GM21381 (cell line): Measurements from ENCODE around the gene ASMT.
"Not testable (repeated sequence)": the region's sequence is repeated elsewhere in the genome, so short reads cannot be mapped to it uniquely, and the experiment has no call there.

Experiments
- ATAC-seq: cut with Tn5 transposase; IDR thresholded peaks from one replicate; pipeline ENCODE4 v1.9.1; 2021; ENCODE audit warnings: mild to moderate bottlenecking, moderate library complexity; ENCODE audit not compliant: unreplicated experiment

ASMT gene, protein sequence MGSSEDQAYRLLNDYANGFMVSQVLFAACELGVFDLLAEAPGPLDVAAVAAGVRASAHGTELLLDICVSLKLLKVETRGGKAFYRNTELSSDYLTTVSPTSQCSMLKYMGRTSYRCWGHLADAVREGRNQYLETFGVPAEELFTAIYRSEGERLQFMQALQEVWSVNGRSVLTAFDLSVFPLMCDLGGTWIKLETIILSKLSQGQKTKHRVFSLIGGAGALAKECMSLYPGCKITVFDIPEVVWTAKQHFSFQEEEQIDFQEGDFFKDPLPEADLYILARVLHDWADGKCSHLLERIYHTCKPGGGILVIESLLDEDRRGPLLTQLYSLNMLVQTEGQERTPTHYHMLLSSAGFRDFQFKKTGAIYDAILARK

DNA sequence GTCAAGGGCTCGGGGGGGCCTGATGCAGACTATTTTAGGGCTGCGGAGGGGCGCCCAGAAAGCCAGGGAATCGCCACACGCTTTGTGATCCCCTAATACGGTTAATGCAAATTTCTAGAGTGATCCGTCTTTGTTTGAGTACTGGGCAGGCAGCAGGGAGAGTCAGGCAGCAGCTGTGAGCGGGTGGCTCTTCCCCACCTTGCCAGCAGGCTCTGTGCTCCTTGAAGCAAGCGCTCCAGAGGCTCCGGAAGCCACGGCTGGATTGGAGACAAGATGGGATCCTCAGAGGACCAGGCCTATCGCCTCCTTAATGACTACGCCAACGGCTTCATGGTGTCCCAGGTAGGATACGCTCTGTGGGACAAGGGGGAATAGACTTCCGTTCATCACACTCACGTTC, at the start of gene ASMT:
Gene ASMT (plus strand): TSS at position 133 of the 400 bp plus-strand sequence. CDS start 141 bp downstream, at position 274.
- ATAC-seq: no peak

DNA sequence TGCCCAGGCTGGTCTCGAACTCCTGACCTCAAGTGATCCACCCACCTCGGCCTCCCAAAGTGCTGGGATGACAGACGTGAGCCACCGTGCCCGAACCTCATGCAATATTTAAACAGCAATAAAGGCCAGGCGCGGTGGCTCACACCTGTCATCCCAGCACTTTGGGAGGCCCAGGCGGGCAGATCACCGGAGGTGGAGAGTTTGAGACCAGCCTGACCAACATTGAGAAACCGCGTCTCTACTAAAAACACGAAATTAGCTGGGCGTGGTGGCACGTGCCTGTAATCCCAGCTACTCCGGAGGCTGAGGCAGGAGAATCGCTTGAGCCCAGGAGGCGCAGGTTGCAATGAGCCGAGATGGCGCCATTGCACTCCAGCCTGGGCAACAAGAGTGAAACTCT, 40.7 kb upstream of the ASMT start:
- not testable (repeated sequence) for ATAC-seq

DNA sequence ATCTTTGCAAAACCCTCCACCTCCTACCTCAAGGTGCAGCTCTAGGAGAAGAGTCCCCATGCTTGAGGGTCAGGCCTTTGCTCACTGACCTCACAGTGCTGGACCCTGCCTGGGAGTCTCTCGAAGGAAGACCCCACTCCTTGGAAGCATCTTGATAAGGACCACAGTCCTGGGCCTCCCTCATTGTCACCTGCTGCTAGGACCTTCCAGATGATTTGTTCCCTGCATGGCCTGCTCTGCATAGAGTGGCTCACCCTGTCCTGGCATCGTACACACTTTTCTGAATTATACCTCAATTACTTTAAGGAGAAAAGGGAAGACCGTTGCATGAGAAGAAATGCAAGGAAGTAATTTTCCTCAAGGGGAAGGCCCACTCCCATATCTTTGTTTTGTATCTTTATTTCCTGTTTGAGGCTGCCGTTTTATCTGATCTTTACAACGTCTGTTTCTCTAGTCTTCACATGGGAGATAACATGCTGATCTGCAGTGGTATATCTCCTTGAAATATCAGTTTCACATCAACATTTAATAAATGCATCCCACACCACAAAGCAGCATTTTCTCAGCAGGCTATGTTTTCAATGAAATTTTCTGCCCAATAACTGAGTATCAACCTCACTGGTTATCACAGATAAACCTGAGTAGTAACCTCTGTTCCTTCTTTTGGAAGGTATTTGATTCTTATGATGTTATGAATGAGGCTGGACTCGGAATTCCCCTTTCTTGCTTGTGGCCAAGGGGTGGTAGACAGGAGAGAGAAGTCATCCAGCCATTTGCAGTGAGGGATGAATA, 38.5 kb upstream of the ASMT start:
- no peak for ATAC-seq

DNA sequence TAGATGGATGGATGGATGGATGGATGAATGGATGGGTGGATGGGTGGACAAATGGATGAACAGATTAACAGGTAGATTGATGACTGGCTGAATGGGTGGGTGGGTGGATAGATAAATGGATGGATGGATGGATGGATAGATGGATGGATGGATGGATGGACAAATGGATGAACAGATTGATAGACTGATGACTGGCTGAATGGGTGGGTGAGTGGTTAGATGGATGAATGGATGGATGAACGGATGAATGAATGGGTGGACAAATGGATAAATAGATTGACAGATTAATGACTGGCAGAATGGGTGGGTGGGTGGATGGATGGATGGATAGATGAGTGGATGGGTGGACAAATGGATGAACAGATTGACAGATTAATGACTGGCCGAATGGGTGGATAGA, 37.0 kb upstream of the ASMT start:
- ATAC-seq: no peak

DNA sequence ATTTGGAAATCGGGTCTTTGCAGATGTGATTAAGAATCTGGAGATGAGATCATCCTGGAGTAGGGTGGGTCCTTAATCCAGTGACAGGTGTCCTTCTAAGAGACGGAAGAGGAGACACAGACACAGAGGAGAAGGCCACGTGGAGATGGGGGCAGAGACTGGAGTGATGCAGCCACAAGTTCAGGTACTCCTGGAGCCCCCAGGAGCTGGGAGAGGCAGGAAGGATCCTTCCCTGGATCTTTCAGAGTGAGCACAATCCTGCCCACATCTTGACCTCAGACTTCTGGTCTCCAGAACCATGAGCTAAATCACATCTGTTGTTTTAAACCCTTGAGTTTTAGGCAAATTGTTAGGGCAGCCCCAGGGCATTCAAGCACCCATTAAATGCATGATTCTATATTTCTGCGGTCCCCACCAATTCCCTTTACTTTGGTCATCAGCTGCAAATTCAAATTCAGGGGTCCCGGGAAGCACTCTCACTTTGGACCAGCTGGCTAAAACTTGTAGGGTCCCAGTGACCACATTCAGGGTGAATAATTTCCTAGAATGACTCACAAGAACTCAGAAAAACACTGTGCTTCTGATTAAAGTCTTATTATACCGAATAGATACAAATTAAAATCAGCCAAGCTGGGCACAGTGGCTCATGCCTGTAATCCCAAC, 36.2 kb upstream of the ASMT start:
- ATAC-seq: no peak

DNA sequence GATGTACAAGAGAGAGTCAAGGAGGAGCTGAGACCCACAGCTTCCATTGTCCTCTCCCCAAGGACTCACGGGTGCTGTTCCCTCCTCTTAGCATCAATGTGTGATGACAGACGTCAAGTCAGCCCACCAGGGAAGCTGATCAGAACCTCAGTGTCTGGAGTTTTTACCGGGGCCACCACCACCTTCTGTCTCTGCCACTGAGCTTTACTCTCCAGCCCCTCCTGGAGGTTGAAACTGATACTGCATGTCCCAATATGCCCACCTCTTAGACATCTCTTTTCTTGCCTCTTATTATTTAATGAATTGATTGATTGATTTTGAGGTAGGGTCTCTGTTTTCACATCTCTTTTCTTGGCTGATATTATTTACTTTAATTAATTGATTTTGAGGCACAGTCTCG, 33.7 kb upstream of the ASMT start:
- ATAC-seq: no peak

DNA sequence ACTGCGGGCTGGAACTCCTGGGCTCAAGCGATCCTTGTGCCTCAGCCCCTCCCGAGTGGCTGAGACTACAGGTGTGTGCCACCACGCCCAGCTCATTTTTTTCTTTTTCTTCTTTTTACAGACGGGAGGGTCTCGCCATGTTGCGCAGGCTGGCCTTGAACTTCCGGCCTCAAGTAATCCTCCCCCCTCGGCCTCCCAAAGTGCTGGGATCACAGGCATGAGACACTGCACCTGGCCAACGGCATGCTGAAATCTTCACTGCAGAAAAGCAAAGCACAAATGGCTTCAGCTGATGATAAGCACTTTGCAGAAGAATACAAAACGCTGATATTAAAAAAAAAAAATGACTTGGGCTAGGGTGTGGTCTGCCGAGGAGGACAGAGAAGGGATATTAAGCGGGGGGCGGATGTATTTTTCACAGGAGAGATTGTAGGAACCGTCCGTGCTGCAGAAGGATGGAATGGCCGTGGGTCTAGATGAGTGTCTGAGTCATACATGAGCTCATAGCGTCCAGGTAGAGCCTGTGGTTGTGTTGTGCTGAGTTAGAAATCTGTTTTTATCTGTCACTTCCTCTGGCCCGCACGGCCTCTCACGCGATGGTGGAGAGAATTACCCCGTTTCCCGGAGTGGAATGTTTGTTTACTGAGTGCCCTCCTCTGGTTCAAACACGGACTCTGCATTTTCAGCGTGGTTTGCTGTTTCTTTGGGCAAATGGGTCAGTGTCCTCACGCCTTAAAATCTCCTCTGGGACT, 32.0 kb upstream of the ASMT start:
- peak; percentile 82 for ATAC-seq

DNA sequence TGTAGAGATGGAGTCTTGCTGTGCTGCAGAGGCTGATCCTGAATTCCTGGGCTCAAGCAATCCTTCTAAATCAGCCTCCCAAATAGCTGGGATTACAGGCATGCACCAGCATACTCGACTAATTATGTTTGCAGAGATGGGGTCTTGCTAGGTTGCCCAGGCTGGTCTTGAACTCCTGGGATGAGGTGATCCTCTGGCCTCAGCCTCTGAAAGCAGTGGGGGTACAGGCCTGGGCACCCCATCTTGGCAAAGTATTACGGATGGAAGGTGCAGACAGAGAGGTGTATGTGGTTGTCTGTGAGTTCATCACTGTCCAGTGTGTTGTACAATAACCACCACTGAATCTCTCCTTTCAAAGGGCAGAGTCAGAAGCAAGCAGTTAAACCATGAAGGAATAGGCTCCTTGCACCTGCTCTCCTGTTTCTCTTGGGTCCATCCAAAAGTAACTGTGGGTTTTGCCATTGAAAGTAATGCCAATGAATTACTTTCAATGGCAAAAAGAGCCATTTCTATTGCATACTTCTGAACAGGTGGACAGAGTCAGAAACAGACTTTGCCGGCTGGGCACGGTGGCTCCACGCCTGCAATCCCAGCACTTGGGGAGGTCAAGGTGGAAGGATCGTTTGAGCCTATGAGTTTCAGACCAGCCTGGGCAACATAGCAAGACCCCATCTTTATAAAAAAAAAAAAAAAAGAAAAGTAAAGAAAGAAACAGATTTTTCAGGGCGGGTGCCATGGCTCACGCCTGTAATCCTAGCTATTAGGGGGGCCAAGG, 30.4 kb upstream of the ASMT start:
- ATAC-seq: no peak

DNA sequence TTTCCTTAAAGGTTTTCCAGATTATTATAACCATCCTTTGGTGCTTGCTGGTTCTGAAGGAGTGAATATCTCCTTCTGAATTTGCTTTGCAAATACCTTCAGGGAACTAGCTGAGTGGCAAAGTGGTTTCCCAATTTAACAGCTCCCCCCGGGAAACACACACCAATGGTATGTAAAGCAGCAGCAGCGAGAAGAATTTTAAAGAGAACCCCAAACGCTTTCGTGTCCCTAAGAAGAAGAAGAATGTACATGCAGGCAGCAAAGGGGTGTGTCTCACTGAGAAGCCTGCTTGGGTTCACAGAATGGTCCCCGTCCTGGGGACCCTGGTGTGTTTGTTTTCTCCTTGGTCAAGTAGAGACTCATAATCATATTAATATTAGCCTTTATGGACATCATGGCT, 27.7 kb upstream of the ASMT start:
- ATAC-seq: no peak

DNA sequence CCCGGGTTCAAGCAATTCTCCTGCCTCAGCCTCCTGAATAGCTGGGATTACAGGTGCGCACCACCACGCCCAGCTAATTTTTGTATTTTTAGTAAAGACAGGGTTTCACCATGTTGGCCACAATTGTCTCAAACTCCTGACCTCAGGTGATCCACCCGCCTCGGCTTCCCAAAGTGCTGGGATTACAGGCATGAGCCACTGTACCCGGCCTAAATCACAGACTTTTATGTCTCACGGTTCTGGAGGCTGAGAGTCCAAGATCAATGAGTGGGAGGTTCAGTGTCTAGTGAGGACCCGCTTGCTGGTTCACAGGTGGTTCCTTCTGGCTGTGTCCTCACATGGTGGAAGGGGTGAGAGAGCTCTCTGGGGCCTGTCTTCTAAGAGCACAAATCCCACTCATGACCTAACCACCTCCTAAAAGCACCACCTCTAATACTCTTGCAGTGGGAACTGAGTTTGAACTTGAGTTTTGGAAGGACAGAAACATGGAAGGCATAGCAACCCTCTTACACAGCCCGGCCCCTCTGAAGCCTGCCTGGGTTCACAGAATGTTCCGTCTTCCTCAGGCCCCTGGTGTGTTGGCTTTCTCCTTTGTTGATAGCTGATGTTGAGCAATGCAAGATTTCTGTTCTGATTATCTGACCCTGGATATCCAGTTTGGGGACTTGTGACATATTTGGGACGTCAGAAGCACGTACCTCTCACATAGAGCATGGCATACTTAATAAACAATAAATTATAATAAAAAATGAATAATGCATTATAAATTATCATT, 25.3 kb upstream of the ASMT start:
- no peak for ATAC-seq

DNA sequence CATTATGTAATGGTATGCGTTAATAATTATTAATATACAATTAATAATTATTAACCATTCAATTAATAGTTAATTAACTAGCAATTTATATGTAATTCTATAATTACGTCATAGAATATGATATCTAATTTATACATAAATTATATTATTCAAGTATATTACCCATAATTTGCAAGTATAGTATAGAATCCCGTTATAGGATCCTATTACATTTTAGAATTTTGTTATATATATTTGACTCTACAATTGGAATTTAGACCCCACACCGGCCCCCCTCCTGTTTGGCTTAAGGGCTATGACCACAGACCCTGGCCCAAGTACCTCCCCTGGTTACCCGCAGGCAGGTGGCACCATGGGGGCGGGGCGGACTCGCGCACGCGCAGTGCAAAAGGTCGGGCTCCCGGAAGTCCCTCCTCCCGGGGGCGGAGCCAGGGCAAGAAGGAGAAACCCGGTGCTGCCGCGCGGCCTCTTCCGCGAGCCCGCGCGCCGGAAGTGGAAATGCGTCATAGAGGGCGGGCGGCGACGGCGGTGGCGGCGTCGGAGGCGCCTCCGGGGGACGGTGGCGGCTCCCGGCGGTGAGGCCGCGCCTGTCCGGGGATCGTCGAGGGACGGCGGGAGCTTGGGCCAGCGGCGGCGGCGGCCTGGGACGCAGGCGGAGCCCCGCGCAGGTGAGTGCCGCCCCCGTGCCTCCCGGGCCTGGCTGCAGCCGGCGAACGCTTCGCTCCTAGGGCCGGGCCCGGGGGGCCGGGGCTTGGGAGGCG, 23.6 kb upstream of the ASMT start, which contains the start of gene AKAP17A:
Gene AKAP17A (plus strand): TSS at position 503 of the 761 bp plus-strand sequence. CDS start 1,859 bp downstream, outside the sequence.
- peak; percentile 80 for ATAC-seq

DNA sequence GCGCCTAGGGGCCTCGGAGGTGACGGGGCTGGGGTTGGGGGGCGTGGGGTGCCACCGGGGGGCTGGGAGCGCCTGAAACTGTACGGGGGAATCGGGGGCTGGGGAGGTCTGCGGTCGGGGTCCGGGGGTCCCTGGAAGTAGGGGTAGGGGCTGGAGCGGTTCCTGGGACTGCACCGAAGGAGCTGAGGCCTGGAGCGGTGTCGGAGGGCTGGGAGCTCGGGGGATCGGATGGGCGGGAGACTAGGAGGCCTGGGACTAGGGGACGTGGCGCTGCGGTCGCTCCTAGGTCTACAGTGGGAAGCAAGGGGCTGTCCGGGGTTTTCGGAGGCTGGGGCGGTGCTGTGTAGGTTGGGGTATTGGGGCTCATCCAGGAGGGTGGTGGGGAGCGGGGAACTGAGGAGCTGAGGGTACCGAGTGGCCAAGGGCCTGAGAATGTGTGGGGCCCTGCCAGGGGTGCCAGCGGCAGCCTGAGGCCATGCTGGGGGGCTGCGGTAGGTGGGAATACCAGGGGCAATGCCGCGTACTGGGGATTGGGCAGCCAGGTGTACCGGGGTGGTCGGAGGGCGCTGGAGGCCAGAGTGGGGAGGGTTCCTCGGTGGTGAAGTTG, 22.9 kb upstream of the ASMT start:
- ATAC-seq: peak; percentile 3

DNA sequence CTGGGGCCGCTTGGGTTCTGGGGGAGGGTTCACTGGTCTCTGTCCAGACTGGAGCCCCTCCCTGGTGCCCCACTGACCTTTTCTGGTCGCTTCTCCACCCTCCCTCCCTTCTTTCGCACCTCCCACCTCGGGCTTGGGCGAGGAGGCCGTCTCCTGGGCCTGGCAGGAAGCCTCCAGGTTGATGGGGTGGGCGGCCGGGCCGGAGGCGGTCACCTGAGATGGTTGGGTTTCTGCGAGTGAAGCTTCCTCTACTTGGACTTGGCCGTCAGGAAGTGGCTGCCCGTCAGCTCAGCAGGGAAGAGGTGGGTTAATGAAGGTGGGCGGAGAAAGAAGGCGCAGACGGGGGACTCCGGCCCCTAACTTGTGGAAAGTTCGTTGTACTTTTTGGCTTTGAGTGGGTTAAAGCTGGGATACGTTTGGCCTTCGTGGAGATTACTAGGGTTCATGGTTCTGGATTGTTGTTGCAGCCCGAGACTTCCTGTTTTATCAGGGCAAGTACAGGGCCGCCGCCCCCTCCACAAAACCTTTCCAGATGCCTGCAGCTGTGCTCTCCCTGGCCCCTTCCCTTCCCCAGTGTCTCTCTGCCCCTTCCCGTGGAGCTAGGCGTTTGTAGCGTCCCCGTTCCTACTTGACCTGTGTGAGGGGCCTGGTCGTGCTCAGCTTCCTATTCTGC, 22.3 kb upstream of the ASMT start:
- ATAC-seq: peak; percentile 50

DNA sequence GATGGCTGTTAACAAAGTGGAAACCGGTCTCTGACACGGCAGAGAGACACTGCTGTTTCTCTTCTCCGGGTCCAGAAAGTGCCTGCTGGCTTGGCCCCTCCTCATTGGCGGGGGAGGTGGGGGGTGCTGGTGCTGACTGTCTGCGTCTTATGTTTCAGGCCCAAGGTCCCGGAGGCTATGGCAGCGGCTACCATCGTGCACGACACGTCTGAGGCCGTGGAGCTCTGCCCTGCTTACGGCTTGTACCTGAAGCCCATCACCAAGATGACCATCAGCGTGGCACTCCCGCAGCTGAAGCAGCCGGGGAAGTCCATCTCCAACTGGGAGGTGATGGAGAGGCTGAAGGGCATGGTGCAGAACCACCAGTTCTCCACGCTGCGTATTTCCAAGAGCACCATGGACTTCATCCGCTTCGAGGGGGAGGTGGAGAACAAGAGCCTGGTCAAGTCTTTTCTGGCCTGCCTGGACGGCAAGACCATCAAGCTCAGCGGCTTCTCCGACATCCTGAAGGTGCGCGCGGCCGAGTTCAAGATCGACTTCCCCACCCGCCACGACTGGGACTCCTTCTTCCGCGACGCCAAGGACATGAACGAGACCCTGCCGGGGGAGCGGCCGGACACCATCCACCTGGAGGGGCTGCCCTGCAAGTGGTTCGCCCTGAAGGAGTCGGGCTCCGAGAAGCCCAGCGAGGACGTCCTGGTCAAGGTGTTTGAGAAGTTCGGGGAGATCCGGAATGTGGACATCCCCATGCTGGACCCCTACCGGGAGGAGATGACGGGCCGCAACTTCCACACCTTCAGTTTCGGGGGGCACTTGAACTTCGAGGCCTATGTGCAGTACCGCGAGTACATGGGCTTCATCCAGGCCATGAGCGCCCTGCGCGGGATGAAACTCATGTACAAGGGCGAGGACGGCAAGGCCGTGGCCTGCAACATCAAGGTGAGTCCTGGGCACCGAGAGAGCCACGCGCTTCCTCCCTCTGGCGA, 21.3 kb upstream of the ASMT start:
- ATAC-seq: no peak

DNA sequence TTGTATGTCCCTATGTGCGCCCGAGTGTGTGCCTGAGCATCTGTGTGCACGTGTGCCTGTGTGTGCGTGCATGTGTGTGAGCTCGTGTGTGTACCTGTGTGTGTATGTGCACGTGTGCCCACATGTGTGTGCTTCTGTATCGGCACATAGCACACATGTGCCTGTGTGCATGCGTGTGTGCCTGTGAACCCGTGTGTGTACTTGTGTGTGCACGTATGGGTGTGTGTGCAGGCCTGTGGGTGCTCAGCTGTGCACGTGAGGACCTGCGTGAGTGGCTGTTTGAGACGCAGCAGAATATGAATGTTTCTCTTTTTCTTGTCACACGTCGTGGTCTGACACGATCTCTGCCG, 19.2 kb upstream of the ASMT start:
- no peak for ATAC-seq

DNA sequence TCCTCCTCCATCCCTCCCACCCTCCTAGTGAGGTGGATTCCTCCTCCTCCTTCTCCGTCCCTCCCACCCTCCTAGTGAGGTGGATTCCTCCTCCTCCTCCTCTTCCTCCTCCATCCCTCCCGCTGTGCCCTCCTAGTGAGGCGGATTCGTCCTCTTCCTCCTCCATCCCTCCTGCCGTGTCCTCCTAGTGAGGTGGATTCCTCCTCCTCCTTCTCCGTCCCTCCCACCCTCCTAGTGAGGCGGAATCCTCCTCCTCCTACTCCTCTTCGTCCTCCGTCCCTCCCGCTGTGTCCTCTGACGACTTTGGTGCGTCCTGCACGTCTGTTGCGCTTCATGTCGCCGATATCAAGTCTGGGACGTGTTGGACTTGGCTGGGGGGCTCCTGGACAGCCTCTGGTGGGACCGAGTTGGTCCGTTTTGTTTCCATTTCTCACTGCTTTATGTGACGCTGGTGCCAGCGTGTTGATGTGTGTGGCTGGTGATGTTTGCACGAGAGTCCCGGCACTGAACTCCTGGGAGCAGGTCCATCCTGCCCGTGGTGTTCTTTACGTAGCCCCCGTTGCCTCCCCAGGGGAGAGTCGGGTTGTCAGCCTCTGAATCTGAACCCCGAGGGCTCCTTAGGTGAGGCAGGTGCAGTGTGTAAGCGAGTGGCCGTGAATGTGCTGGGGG, 18.0 kb upstream of the ASMT start:
- ATAC-seq: no peak
